Esophagus muscularis mucosa (tissue), 4 donors: ENCODE data around the gene ZNF33B. TPM values are rescaled to one million over a fixed set of nuclear protein-coding genes. Genes with fewer than 3 reads are reported as not detected.

Source experiments
- DNase-seq: peaks from one replicate; pipeline ENCODE4 v3.0.0-alpha.2; 2017; ENCODE audit errors: extremely low spot score
- H3K27ac ChIP-seq, 4 donors: fragments of 200-600 bp; sonication (generic); replicated peaks in 1 of 4; 1 replicate in 3 of 4; 2 replicates in 1 of 4; pipeline ENCODE4 v1.5.1; 2016 to 2019; ENCODE audit warnings: mild to moderate bottlenecking in 1 of 4
- H3K27me3 ChIP-seq, 4 donors: fragments of 200-600 bp; sonication (generic); one replicate each; pipeline versions ENCODE4 v1.5.1 to v1.6.0; 2016 to 2019
- H3K36me3 ChIP-seq, 4 donors: fragments of 200-600 bp; sonication (generic); one replicate each; pipeline ENCODE4 v1.5.1; 2016 to 2019
- H3K4me1 ChIP-seq, 4 donors: fragments of 200-600 bp; sonication (generic); one replicate each; pipeline ENCODE4 v1.5.1; 2016 to 2019
- H3K4me3 ChIP-seq, 4 donors: fragments of 200-600 bp; sonication (generic); 1 replicate in 2 of 4; 2 replicates in 2 of 4; pipeline ENCODE4 v1.5.1; 2016 to 2019; ENCODE audit warnings: mild to moderate bottlenecking in 4 of 4, moderate library complexity in 1 of 4
- H3K9me3 ChIP-seq, 4 donors: fragments of 200-600 bp; sonication (generic); 1 replicate in 3 of 4; 2 replicates in 1 of 4; pipeline ENCODE4 v1.5.1; 2016 to 2019
- CTCF ChIP-seq, 3 experiments: fragments of 200-600 bp in 2 of 3; fragments of 450-650 bp in 1 of 3; sonication (generic) in 2 of 3; IDR thresholded peaks; one replicate each; pipeline ENCODE4 v1.5.1; 2017 to 2019; ENCODE audit warnings: antibody characterized with exemption in 3 of 3, mild to moderate bottlenecking in 2 of 3, moderate library complexity in 1 of 3
- EP300 ChIP-seq: sonication (generic); formaldehyde crosslinking; IDR thresholded peaks from one replicate; pipeline ENCODE4 v1.6.1; 2017; ENCODE audit warnings: antibody characterized with exemption
- POLR2A ChIP-seq: fragments of 450-650 bp; IDR thresholded peaks from one replicate; pipeline ENCODE4 v1.6.1; 2017; ENCODE audit warnings: antibody characterized with exemption, moderate library complexity, mild to moderate bottlenecking, low read depth
- POLR2AphosphoS5 ChIP-seq, 2 donors: sonication (generic); formaldehyde crosslinking; IDR thresholded peaks; one replicate each; pipeline ENCODE4 v1.6.1; 2017; ENCODE audit warnings: antibody characterized with exemption in 2 of 2
- WGBS: methylation state at CpG from one replicate; pipeline ENCODE4 v1.1.5; 2018; 5-methylcytosine and 5-hydroxymethylcytosine counted together
- intact Hi-C: fragments of 100-400 bp; cut with DNase I; formaldehyde crosslinking; loops from one replicate; pipeline ENCODE4 v1.15.1; 2023
- total RNA-seq, 4 donors: library from RNA; depleted of rRNA; stranded (reverse); fragments of >200 nt; gene quantifications; one replicate each; pipeline versions ENCODE4 v1.1.0 to v1.2.1, GENCODE V29; 2016

Gene ZNF33B
- total RNA-seq, 4 donors from 2014 or later: 10.8 to 18.4 (median 15.9) TPM

GRCh38 chr10:42637142-42637541 is 1.2 kb downstream of the ZNF33B start:
- H3K36me3 ChIP-seq: peaks cover 0 to 15% (median 0%) of the 10 kb centered on the region in 4 donors
- H3K27me3 ChIP-seq: no peaks in the 10 kb centered on the region
- peak overlapping the region in 3 of 4 donors; percentile 75 to 98 (median 78) for H3K4me3 ChIP-seq
- TF ChIP-seq POLR2A (no peak), CTCF (IDR thresholded peaks at IDR 0.05) (no peak), POLR2AphosphoS5 (IDR thresholded peaks at IDR 0.05) (no peak), EP300 (no peak)
- H3K4me1 ChIP-seq: peaks cover 0 to 20% (median 10%) of the 10 kb centered on the region in 4 donors
- H3K9me3 ChIP-seq: no peaks in the 10 kb centered on the region
- peak overlapping the region; percentile 91 to 96 (median 94) for H3K27ac ChIP-seq
- DNase-seq: no peak
- WGBS: 76% methylated on average over 3 of the region's 3 CpGs
- intact Hi-C loops: loop anchor here (5.0 to 10.0 kb wide), 3 partner anchors 85 to 468 kb away; partner anchors contain the start of gene BMS1

- Histone ChIP-seq H3K9me3 (no peaks in the 10 kb centered on the region), H3K36me3 (peaks cover 18 to 35% (median 18%) of the 10 kb centered on the region in 4 donors), H3K4me1 (peaks cover 0 to 20% (median 10%) of the 10 kb centered on the region in 4 donors), H3K4me3 (no peak overlapping the region), H3K27me3 (no peaks in the 10 kb centered on the region), H3K27ac (no peak overlapping the region)
- whole genome bisulfite sequencing: 98% methylated on average over 4 of the region's 4 CpGs
- intact Hi-C loops: loop anchor here (5.0 to 10.0 kb wide), 3 partner anchors 83 to 470 kb away; partner anchors contain the start of gene BMS1
- DNase-seq: no peak
- TF ChIP-seq EP300: no peak
Measured at GRCh38 chr10:42635098-42635497, 3.3 kb downstream of the ZNF33B start.

- 84% methylated on average over 3 of the region's 3 CpGs for WGBS
- intact Hi-C loops: loop anchor here (10.0 kb wide), 2 partner anchors 152 to 472 kb away; partner anchors contain the start of gene BMS1
- H3K4me1 ChIP-seq: peaks cover 0 to 10% (median 7%) of the 10 kb centered on the region in 4 donors
- TF ChIP-seq POLR2AphosphoS5 (IDR thresholded peaks at IDR 0.05): no peak
- TF ChIP-seq POLR2A: no peak
- TF ChIP-seq CTCF (IDR thresholded peaks at IDR 0.05): no peak
- no peak for TF ChIP-seq EP300
- H3K36me3 ChIP-seq: peaks cover 18 to 57% (median 39%) of the 10 kb centered on the region in 4 donors
- no peak overlapping the region for H3K4me3 ChIP-seq
- no peaks in the 10 kb centered on the region for H3K9me3 ChIP-seq
- H3K27ac ChIP-seq: no peak overlapping the region
- no peak for DNase-seq
- no peaks in the 10 kb centered on the region for H3K27me3 ChIP-seq
Measured at GRCh38 chr10:42632564-42632963, 5.8 kb downstream of the ZNF33B start.

- 89% methylated on average over 1 of the region's 1 CpG for WGBS
- no peak overlapping the region for H3K27ac ChIP-seq
- DNase-seq: no peak
- peaks cover 25 to 66% (median 41%) of the 10 kb centered on the region in 4 donors for H3K36me3 ChIP-seq
- no peaks in the 10 kb centered on the region for H3K4me1 ChIP-seq
- H3K27me3 ChIP-seq: no peaks in the 10 kb centered on the region
- no peak overlapping the region for H3K4me3 ChIP-seq
- no peaks in the 10 kb centered on the region for H3K9me3 ChIP-seq
- intact Hi-C loops: loop anchor here (10.0 kb wide), 2 partner anchors 154 to 474 kb away; partner anchors contain the start of gene BMS1
- TF ChIP-seq POLR2AphosphoS5 (IDR thresholded peaks at IDR 0.05) (no peak), POLR2A (no peak), CTCF (IDR thresholded peaks at IDR 0.05) (no peak), EP300 (no peak)
Measured at GRCh38 chr10:42630537-42631134, 7.7 kb downstream of the ZNF33B start.

- 89% methylated on average over 4 of the region's 4 CpGs for WGBS
- H3K4me3 ChIP-seq: no peak overlapping the region
Measured at GRCh38 chr10:42623929-42624328, 14.4 kb downstream of the ZNF33B start.

More at GRCh38 chr10:42623929-42624328, 14.4 kb downstream of the ZNF33B start:
- intact Hi-C loops: no loop called here
- TF ChIP-seq CTCF (IDR thresholded peaks at IDR 0.05) (no peak), EP300 (no peak), POLR2AphosphoS5 (IDR thresholded peaks at IDR 0.05) (no peak), POLR2A (no peak)
- Histone ChIP-seq H3K27me3 (no peaks in the 10 kb centered on the region), H3K9me3 (peaks cover 0 to 5% (median 3%) of the 10 kb centered on the region in 4 donors), H3K27ac (no peak overlapping the region), H3K36me3 (peaks cover 7 to 70% (median 30%) of the 10 kb centered on the region in 4 donors), H3K4me1 (no peaks in the 10 kb centered on the region)
- DNase-seq: no peak
